ENCODE results near the gene COL1A2. TPM values are rescaled to one million over a fixed set of nuclear protein-coding genes. Genes with fewer than 3 reads are reported as not detected.

COL1A2 gene
- total and polyA plus RNA-seq, 2 donors (not counting 1 experiment from before 2014, with no cell fraction given), result 0.46 to 0.47 TPM

DNA sequence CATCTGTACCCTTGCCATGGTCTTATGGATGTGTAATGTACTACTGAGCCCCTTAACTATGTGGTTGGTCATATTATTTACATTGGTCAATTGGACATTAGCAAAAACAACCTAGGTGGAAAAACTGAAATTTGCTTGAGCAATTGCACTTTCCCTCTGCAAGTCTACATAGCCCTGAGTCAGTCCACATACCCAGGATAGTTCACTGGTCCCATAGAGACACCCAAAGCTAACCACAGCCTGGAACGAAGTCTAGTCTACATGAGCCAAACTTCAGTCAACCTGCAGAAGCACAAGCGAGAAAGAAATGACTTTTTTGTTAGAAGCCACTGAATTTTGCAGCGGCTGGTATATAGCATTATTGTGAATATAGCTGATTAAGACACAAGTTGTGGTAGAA is 37.6 kb upstream of the COL1A2 start:
- no peak overlapping the region for H2AFZ ChIP-seq (ENCODE audit: insufficient read depth, low read depth, low read length, poor library complexity, severe bottlenecking)
- POLR2A ChIA-PET, result no interaction called here
- DNase-seq, result no peak
- TF ChIP-seq, protein P1, sequence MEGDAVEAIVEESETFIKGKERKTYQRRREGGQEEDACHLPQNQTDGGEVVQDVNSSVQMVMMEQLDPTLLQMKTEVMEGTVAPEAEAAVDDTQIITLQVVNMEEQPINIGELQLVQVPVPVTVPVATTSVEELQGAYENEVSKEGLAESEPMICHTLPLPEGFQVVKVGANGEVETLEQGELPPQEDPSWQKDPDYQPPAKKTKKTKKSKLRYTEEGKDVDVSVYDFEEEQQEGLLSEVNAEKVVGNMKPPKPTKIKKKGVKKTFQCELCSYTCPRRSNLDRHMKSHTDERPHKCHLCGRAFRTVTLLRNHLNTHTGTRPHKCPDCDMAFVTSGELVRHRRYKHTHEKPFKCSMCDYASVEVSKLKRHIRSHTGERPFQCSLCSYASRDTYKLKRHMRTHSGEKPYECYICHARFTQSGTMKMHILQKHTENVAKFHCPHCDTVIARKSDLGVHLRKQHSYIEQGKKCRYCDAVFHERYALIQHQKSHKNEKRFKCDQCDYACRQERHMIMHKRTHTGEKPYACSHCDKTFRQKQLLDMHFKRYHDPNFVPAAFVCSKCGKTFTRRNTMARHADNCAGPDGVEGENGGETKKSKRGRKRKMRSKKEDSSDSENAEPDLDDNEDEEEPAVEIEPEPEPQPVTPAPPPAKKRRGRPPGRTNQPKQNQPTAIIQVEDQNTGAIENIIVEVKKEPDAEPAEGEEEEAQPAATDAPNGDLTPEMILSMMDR (IDR thresholded peaks at IDR 0.05), result no peak
- TF ChIP-seq EZH2 (IDR thresholded peaks at IDR 0.05; ENCODE audit: borderline replicate concordance, insufficient read depth, low read depth, low read length, poor library complexity, severe bottlenecking), result no peak
- no peak overlapping the region for H3K9ac ChIP-seq (ENCODE audit: low read length)
- H3K27me3 ChIP-seq (replicated peaks in 1 of 4; ENCODE audit: control extremely low read depth in 1 of 4, control insufficient read depth in 3 of 4, insufficient read depth in 4 of 4, low read length in 3 of 4), result no peaks in the 10 kb centered on the region
- Mint-ChIP-seq H3K27ac (no peak overlapping the region), H3K4me3 (no peak overlapping the region), H3K9me3 (ENCODE audit: insufficient read depth) (no peaks in the 10 kb centered on the region), H3K27me3 (peaks cover 9% of the 10 kb centered on the region), H3K4me1 (peaks cover 14% of the 10 kb centered on the region)
- no peaks in the 10 kb centered on the region for H4K20me1 ChIP-seq (ENCODE audit: control insufficient read depth, insufficient read depth, low read length, poor library complexity, severe bottlenecking)
- no peak for ATAC-seq (ENCODE audit: low read depth)
- no peak overlapping the region for H3K4me2 ChIP-seq (replicated peaks; ENCODE audit: low read depth, low read length, poor library complexity, severe bottlenecking)
- CTCF ChIA-PET, result no interaction called here
- H3K4me3 ChIP-seq (ENCODE audit: control extremely low read depth in 1 of 5, extremely low read depth in 1 of 5, insufficient read depth in 1 of 5, low read depth in 2 of 5, low read length in 4 of 5), result no peak overlapping the region
- no peak overlapping the region for H3K27ac ChIP-seq (ENCODE audit: low read length in 2 of 2)
- no CpG with 5 or more reads among the region's 3 CpGs for WGBS (ENCODE audit: insufficient coverage)
- H3K79me2 ChIP-seq (ENCODE audit: control insufficient read depth, insufficient read depth, low read length), result no peaks in the 10 kb centered on the region
- no peaks in the 10 kb centered on the region for H3K36me3 ChIP-seq (replicated peaks in 1 of 2; ENCODE audit: control extremely low read depth in 1 of 2, control insufficient read depth in 1 of 2, extremely low read depth in 1 of 2, insufficient read depth in 2 of 2, low read length in 1 of 2)
- intact Hi-C loops (cut with micrococcal nuclease), result no loop called here
- H3K4me1 ChIP-seq (ENCODE audit: control insufficient read depth in 2 of 2, insufficient read depth in 2 of 2, low read length in 2 of 2), result peaks cover 10 to 11% of the 10 kb centered on the region in 2 donors
- no peaks in the 10 kb centered on the region for H3K9me3 ChIP-seq (ENCODE audit: control extremely low read depth in 1 of 3, control insufficient read depth in 2 of 3, insufficient read depth in 1 of 3, low read length in 2 of 3)

DNA sequence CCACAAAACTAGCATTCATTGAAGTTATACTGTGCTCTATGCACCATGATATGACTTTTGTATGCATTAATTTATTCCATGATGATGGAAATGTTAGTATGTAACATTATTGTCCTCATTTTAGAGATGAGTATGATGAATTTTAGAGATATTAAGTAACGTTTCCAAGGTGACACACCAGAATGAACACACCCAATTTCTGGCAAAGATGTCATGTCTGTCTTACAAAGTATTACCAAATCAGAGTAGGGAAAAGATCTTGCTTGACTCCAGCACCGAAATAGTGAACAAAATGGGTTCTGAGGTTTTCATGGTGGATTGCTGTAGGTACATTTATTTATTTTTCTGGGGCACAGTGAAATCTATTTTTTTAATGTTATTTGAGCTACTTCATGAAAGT is 33.8 kb upstream of the COL1A2 start:
- TF ChIP-seq, protein P1 (IDR thresholded peaks at IDR 0.05), result no peak
- no peak for TF ChIP-seq EZH2 (IDR thresholded peaks at IDR 0.05; ENCODE audit: borderline replicate concordance, insufficient read depth, low read depth, low read length, poor library complexity, severe bottlenecking)
- Histone ChIP-seq H3K4me3 (ENCODE audit: control extremely low read depth in 1 of 5, extremely low read depth in 1 of 5, insufficient read depth in 1 of 5, low read depth in 2 of 5, low read length in 4 of 5) (no peak overlapping the region), H3K79me2 (ENCODE audit: control insufficient read depth, insufficient read depth, low read length) (no peaks in the 10 kb centered on the region), H4K20me1 (ENCODE audit: control insufficient read depth, insufficient read depth, low read length, poor library complexity, severe bottlenecking) (no peaks in the 10 kb centered on the region), H3K9me3 (ENCODE audit: control extremely low read depth in 1 of 3, control insufficient read depth in 2 of 3, insufficient read depth in 1 of 3, low read length in 2 of 3) (no peaks in the 10 kb centered on the region), H3K9ac (ENCODE audit: low read length) (no peak overlapping the region), H3K36me3 (replicated peaks in 1 of 2; ENCODE audit: control extremely low read depth in 1 of 2, control insufficient read depth in 1 of 2, extremely low read depth in 1 of 2, insufficient read depth in 2 of 2, low read length in 1 of 2) (no peaks in the 10 kb centered on the region), H3K27ac (ENCODE audit: low read length in 2 of 2) (no peak overlapping the region), H3K27me3 (replicated peaks in 1 of 4; ENCODE audit: control extremely low read depth in 1 of 4, control insufficient read depth in 3 of 4, insufficient read depth in 4 of 4, low read length in 3 of 4) (no peaks in the 10 kb centered on the region), H2AFZ (ENCODE audit: insufficient read depth, low read depth, low read length, poor library complexity, severe bottlenecking) (no peak overlapping the region), H3K4me2 (replicated peaks; ENCODE audit: low read depth, low read length, poor library complexity, severe bottlenecking) (no peak overlapping the region), H3K4me1 (ENCODE audit: control insufficient read depth in 2 of 2, insufficient read depth in 2 of 2, low read length in 2 of 2) (no peaks in the 10 kb centered on the region)
- ATAC-seq (ENCODE audit: low read depth) (no peak), DNase-seq (no peak)
- H3K4me1 Mint-ChIP-seq, result no peaks in the 10 kb centered on the region
- H3K9me3 Mint-ChIP-seq (ENCODE audit: insufficient read depth), result peaks cover 4% of the 10 kb centered on the region
- intact Hi-C loops (cut with micrococcal nuclease), result no loop called here
- CTCF ChIA-PET, result no interaction called here
- no peak overlapping the region for H3K4me3 Mint-ChIP-seq
- WGBS (ENCODE audit: insufficient coverage), result 100% methylated on average over 1 of the region's 2 CpGs
- peaks cover 33% of the 10 kb centered on the region for H3K27me3 Mint-ChIP-seq
- POLR2A ChIA-PET, result no interaction called here
- H3K27ac Mint-ChIP-seq, result no peak overlapping the region
